VCaP (cell line): ENCODE results near the gene MADCAM1.

ENCODE experiments used
- H3K27ac ChIP-seq: fragments of 450-650 bp; 2 replicates; pipeline ENCODE4 v1.5.1; 2017
- CTCF ChIP-seq: fragments of 450-650 bp; conservative IDR thresholded peaks from 2 replicates; pipeline ENCODE4 v1.5.1; 2017; ENCODE audit warnings: mild to moderate bottlenecking, moderate library complexity

MADCAM1 gene

DNA sequence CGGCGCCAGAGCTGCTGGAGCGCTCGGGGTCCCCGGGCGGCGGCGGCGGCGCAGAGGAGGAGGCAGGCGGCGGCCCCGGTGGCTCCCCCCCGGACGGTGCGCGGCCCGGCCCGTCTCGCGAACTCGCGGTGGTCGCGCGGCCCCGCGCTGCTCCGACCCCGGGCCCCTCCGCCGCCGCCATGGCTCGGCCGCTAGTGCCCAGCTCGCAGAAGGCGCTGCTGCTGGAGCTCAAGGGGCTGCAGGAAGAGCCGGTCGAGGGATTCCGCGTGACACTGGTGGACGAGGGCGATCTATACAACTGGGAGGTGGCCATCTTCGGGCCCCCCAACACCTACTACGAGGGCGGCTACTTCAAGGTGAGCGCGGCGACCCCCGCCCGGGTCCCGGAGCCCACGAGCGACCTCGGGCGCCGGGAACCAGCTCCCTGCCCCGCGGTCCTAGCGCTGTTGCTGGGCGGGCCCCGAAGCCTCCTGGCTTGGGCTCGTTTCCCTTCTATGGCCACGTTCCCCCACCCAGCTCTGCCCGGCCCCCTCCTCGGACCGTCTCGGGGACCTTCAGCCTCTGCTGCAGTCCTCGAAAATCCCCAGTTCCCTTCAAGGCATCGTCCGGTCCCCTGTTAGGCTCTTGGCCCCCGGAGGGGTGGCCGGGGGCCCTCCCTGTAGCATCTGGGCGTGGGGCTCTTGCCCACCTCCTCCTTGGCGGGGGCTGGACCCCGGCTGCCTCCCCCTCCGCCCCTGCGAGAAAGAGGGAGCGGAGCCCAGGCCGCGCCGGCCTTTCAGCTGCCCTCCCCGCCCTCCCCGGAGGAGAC lies 35.7 kb downstream of the MADCAM1 start, which contains the start of gene CDC34:
Gene CDC34, plus strand, starts transcription at position 8 of the 808 bp plus-strand sequence. Its CDS starts 172 bp downstream, at position 180.
- peak within 1 kb of the TSS; percentile 92 for H3K27ac ChIP-seq
- TF ChIP-seq CTCF, result no peak

- peak; percentile 69 for TF ChIP-seq CTCF
- H3K27ac ChIP-seq, result peak overlapping the region; percentile 92
Observed at GRCh38 chr19:532561-533363, 36.5 kb downstream of the MADCAM1 start.

DNA sequence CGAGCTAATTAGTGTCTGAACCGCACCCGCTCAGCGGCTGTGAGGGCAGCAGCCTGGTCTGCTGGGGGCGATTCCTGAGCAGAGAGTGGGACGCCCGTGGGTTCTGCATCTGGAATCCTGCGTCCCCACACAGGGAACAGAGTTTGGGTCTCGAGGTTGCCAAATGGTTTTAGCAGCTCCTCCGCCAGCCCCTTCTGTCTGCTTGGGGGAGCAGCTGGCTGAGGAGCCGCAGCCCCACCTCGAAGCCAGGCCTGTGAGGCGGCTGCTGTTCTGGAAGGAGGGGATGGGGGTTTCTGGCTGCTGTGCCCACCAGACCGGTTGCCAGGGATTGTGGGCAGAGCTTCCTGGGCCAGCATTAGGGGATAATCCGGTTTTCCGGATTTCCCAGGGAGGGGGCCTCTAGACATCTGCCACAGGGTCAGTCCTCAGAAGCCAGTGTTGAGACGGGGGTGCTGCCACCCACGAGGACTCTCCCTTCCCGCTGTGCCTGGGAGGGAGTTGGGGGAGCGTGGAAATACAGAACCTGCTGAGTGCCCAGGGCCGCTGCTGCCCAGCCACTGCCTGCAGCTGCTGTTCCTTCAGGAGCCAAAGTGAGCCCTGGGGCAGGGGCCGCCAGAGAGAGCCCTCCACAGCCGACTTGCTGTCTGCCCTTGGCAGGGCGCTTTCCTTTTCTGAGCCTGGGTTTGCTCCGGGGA lies 37.2 kb downstream of the MADCAM1 start:
- H3K27ac ChIP-seq, result peak overlapping the region; percentile 92
- no peak for TF ChIP-seq CTCF

DNA sequence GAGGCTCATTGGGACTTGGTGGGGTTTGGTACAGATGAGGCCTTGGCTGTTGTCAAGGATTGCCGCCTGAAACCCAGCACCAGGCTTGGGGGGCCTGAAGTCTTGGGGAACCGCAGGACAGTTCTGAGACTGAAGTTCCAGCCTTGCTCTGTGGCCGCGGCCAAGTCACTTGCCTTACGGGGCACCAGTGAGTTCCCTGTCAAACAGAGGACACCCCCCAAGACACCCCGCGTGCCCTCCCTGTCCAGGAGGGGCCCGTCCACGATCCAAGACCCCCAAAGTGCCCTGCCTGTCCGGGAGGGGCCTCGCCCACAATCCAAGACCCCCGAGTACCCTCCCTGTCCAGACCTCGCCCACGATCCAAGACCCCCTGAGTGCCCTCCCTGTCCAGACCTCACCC lies 37.8 kb downstream of the MADCAM1 start:
- peak overlapping the region; percentile 92 for H3K27ac ChIP-seq
- TF ChIP-seq CTCF, result no peak

DNA sequence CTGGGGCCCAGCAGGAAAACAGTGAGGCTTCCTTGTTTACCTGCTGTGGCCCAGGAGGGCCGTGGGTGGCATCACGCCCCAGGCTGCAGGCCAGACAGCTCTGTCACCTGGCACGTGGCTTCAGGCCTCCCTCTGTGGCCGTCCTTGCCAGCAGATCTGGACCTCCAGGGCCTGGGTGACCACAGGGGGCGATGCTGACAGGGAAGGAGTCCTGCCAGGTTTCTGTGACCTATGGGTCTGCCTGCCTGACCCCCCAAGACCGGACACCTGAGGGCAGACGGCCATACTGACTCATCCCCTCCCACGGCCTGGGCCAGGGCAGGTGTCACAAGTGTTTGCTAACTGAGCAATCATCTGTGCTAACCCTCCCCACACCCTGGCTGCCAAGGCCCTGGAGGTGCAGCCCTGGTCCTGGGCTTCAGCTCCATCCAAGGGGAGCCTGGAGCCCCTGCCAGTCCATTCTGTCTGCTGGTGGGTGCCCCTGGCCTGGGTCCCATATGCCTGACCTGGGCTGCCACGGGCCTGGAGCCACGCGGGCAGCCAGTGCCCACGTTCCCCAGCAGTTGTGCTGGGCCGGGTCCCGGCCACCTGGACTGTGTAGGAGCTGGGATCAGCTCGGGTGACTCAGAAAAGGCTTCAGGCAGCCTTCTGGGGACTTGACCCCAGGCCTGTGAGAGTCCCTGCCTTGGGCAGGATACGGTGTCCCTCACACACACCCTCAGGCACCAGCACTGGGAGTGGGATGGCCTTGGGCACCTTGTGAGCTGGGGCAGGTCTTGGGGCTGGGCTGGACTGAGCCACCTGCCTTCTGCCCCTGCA lies 38.9 kb downstream of the MADCAM1 start:
- peak overlapping the region; percentile 49 for H3K27ac ChIP-seq
- peak; percentile 23; the same call in 1 of the 2 replicates for TF ChIP-seq CTCF

- TF ChIP-seq CTCF, result no peak
- H3K27ac ChIP-seq, result no peak overlapping the region
Observed at GRCh38 chr19:536031-536880, 40.0 kb downstream of the MADCAM1 start.
